Subcutaneous adipose tissue (tissue), 4 donors: Measurements from ENCODE around the gene CDH4. TPM values are rescaled to one million over a fixed set of nuclear protein-coding genes. Genes with fewer than 3 reads are reported as not detected.

Source experiments
- CTCF ChIP-seq: fragments of 450-650 bp; IDR thresholded peaks from one replicate; pipeline ENCODE4 v1.5.1; 2016; ENCODE audit warnings: low read depth, mild to moderate bottlenecking, control low read depth, antibody characterized with exemption, moderate library complexity
- total RNA-seq, 4 donors: library from RNA; depleted of rRNA; stranded (reverse); fragments of >200 nt; gene quantifications; one replicate each; pipeline ENCODE4 v1.1.0, GENCODE V29; 2016

Gene CDH4
- total RNA-seq, 4 donors from 2014 or later = not detected

GRCh38 chr20:61725145-61725544 lies 473.1 kb downstream of the CDH4 start:
- no peak for TF ChIP-seq CTCF

- no peak for TF ChIP-seq CTCF
Measured at GRCh38 chr20:61725966-61726365, 473.9 kb downstream of the CDH4 start.

GRCh38 chr20:61726979-61727378 lies 474.9 kb downstream of the CDH4 start:
- TF ChIP-seq CTCF = no peak

GRCh38 chr20:61727761-61728160 lies 475.7 kb downstream of the CDH4 start:
- TF ChIP-seq CTCF = no peak

- TF ChIP-seq CTCF = no peak
Measured at GRCh38 chr20:61728326-61728725, 476.3 kb downstream of the CDH4 start.

GRCh38 chr20:61728786-61729770 lies 477.0 kb downstream of the CDH4 start:
- TF ChIP-seq CTCF = no peak

- TF ChIP-seq CTCF = no peak
Measured at GRCh38 chr20:61730631-61731362, 478.7 kb downstream of the CDH4 start.
